HTERT RPE-1 (cell line): ENCODE data around the gene UQCRHL.

Experiments
- in situ Hi-C: fragments of 300-500 bp; cut with MboI; formaldehyde crosslinking; loops from 4 replicates; pipeline ENCODE4 v1.14.3; 2020; ENCODE audit warnings: low sequenced_read_pairs

Gene UQCRHL

DNA sequence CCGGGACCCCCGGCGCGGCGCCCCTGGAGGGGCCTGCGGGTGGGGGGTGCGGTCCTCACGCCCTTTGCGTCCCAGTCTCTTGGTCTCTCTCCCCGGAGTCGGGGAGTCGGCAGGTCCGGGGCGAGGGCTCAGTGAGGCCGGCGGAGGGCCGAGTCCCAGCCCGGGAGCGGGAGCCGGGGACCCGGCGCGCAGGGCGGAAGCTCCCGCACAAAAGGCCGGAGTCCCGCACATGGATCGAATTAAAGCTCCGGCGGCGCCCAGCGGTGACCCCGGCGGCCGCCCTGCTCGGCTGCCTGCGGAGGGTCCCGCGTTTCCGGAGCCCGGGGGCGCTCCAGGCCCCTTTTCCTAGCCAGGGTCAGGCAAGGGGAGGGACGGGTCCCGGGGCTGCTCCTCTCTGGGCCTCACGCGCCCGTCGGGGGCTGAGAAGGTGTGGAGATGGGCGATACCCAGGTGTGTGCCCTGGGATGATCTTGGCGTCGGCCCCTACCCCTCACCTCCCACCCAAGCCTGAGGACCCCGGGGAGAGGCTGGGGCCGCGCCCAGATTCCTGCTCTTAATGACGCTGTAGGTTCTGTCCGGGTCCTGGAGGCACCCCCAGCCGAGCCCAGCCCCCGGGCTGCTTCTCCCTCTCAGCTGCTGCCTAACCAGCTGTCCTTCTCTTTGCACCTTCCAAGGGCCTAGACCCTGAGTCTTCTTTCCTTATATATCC, 48.3 kb downstream of the UQCRHL start:
- in situ Hi-C loops, result no loop called here

DNA sequence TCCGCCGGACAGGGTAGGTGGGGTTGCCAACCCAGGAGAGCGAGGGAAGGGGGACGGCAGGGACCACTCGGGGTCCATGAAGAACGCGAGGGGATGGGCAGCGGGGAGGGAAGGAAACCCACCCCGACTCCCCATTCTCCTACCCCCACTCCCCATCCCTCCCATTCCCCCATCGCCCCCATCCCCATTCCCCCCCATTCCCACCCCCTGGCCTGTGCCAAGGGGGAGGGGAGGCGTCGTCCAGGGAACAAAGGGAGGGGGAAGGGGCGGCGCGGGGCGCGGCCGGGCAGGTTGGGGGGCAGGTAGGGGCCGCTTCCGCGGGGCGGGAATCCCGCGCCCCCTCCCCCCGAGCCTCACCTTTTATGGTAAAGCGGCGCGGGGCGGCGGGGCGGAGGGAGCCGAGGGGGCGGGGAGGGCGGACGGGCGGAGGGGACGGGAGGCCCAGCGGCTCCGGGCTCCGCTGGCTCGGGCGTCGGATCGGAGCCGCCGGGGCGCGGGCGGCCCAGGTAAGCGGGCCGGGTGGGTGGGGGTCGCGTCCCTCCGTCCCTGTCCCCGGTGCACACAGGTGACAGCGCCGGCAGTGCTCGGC, 49.0 kb downstream of the UQCRHL start, which contains the start of gene FBLIM1:
FBLIM1 (plus strand) TSS at position 453 of the 589 bp plus-strand sequence. CDS start 6,189 bp downstream, outside the sequence.
- in situ Hi-C loops, result no loop called here

DNA sequence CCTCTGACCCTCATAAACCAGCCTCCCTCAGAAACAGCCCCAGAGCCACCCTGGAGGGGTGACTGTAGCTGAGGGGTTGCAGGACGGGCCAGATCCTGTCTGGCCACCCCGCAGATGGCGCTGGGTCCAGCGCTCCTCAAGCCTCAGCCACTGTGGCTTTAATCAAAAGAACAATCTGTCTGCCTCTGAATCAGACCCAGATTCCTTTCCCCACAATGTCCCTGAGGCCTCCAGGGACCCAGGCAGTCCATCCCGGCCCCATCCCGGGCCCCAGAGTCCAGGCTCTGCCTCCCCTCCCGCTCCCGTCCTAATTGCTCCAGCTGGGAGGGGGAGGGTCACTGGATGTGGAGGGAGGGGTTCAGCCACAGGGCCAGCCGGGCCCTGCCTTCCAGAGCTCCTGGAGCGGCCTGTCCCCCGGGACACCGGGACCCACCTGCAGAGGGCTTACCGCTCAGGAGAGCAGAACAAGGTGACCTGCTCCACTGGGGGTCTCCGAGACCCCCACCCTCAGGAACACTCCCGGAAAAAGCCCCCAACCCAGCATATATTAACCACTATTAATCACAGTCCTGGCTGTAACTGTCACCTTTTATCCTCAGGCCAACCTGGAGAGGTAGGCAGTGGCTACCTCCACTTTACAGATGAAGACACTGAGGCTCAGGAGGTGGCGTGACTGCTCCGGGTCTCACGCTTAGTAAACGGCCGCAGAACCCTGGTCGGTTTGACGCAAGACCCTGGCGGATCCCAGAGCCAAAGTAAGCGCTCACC, 49.7 kb downstream of the UQCRHL start:
- in situ Hi-C loops, result no loop called here
